IMR-90 (cell line): Measurements from ENCODE around the gene ITPKB. TPM values are rescaled to one million over a fixed set of nuclear protein-coding genes. Genes with fewer than 3 reads are reported as not detected.

Source experiments
- ATAC-seq: fragments of 200-7000 bp; cut with Tn5 transposase; 2 replicates; pipeline ENCODE4 v1.9.1; 2020; ENCODE audit warnings: low read depth, mild to moderate bottlenecking, moderate library complexity
- BruUV-seq: library from RNA; stranded (reverse); fragments of 400-500 nt; replicated peaks from 2 replicates; lab custom pipeline; 2021; lab: Mats Ljungman, UMichigan
- CTCF ChIA-PET: fragments of 300-600 bp; formaldehyde crosslinking; extraction: SDS; loops from one replicate; lab custom pipeline; 2021; ENCODE audit warnings: antibody characterized with exemption; lab: Yijun Ruan, JAX
- POLR2A ChIA-PET: fragments of 300-600 bp; sonication (Branson Sonifier 250); formaldehyde crosslinking; loops from one replicate; lab custom pipeline; 2022; ENCODE audit warnings: antibody characterized with exemption; ENCODE audit not compliant: unreplicated experiment; lab: Charles Lee
- DNase-seq: peaks from one replicate; pipeline ENCODE4 v3.0.0; 2013
- H2AFZ ChIP-seq: replicated peaks from 2 replicates; pipeline ENCODE3; 2013; ENCODE audit warnings: low read length, mild to moderate bottlenecking; ENCODE audit not compliant: poor library complexity
- H2AK5ac ChIP-seq: 2 replicates; pipeline ENCODE4 v1.6.1; 2013; ENCODE audit warnings: low read depth, low read length, inconsistent platforms
- H2AK9ac ChIP-seq: replicated peaks from 2 replicates; pipeline ENCODE3; 2013; ENCODE audit warnings: mild to moderate bottlenecking, low read depth, low read length, moderate library complexity; ENCODE audit not compliant: poor library complexity
- H2BK120ac ChIP-seq: 2 replicates; pipeline ENCODE4 v1.6.1; 2013; ENCODE audit warnings: low read depth, low read length, inconsistent platforms
- H2BK15ac ChIP-seq: 3 replicates; pipeline ENCODE4 v1.6.1; 2013; ENCODE audit warnings: low read depth, low read length, inconsistent platforms
- H2BK20ac ChIP-seq: 2 replicates; pipeline ENCODE4 v1.6.1; 2013; ENCODE audit warnings: low read depth, mild to moderate bottlenecking, inconsistent platforms, low read length, moderate library complexity
- H2BK5ac ChIP-seq: 2 replicates; pipeline ENCODE4 v1.6.1; 2013; ENCODE audit warnings: mild to moderate bottlenecking, low read depth, low read length, inconsistent platforms; ENCODE audit not compliant: poor library complexity, severe bottlenecking
- H3K14ac ChIP-seq: replicated peaks from 2 replicates; pipeline ENCODE4 v1.6.1; 2013; ENCODE audit warnings: low read depth, low read length, inconsistent platforms
- H3K18ac ChIP-seq: 2 replicates; pipeline ENCODE4 v1.6.1; 2013; ENCODE audit warnings: low read depth, low read length, control low read depth
- H3K23ac ChIP-seq: 2 replicates; pipeline ENCODE4 v1.6.1; 2013; ENCODE audit warnings: low read depth, low read length, inconsistent platforms
- H3K27ac ChIP-seq: 2 replicates; pipeline ENCODE4 v1.5.1; 2013; ENCODE audit warnings: mild to moderate bottlenecking, control low read depth, low read length; ENCODE audit not compliant: insufficient read depth
- H3K27me3 ChIP-seq: 2 replicates; pipeline ENCODE4 v1.6.1; 2013; ENCODE audit warnings: low read length; ENCODE audit not compliant: control insufficient read depth, insufficient read depth
- H3K36me3 ChIP-seq: 2 replicates; pipeline ENCODE4 v1.6.1; 2013; ENCODE audit warnings: low read length, mixed read lengths; ENCODE audit not compliant: control insufficient read depth, insufficient read depth
- H3K4ac ChIP-seq: 2 replicates; pipeline ENCODE4 v1.6.1; 2013; ENCODE audit warnings: low read depth, low read length, inconsistent platforms
- H3K4me1 ChIP-seq: 2 replicates; pipeline ENCODE4 v1.6.1; 2013; ENCODE audit warnings: low read length, mixed read lengths; ENCODE audit not compliant: control insufficient read depth, insufficient read depth
- H3K4me2 ChIP-seq: 2 replicates; pipeline ENCODE4 v1.6.1; 2013; ENCODE audit warnings: low read depth, mild to moderate bottlenecking, control low read depth, low read length, moderate library complexity
- H3K4me3 ChIP-seq: 2 replicates; pipeline ENCODE4 v1.5.1; 2013; ENCODE audit warnings: low read depth, mild to moderate bottlenecking, control low read depth, low read length, moderate library complexity; ENCODE audit not compliant: insufficient read depth
- H3K56ac ChIP-seq: 2 replicates; pipeline ENCODE4 v1.6.1; 2013; ENCODE audit warnings: low read length, inconsistent platforms; ENCODE audit not compliant: insufficient read depth; ENCODE audit errors: extremely low read depth
- H3K79me1 ChIP-seq, 2 experiments: 2 replicates each; pipeline ENCODE4 v1.6.1; 2013; ENCODE audit warnings: low read length in 2 of 2, inconsistent platforms in 1 of 2, low read depth in 1 of 2
- H3K9ac ChIP-seq: 2 replicates; pipeline ENCODE4 v1.6.1; 2013; ENCODE audit warnings: low read depth, low read length, control low read depth
- H3K9me1 ChIP-seq: 2 replicates; pipeline ENCODE4 v1.6.1; 2013; ENCODE audit warnings: low read length, inconsistent platforms; ENCODE audit not compliant: insufficient read depth
- H3K9me3 ChIP-seq: 2 replicates; pipeline ENCODE4 v1.6.1; 2013; ENCODE audit warnings: low read length; ENCODE audit not compliant: control insufficient read depth, insufficient read depth
- H4K20me1 ChIP-seq: 2 replicates; pipeline ENCODE4 v1.6.1; 2013; ENCODE audit warnings: low read length, inconsistent platforms; ENCODE audit not compliant: insufficient read depth
- H4K5ac ChIP-seq: 2 replicates; pipeline ENCODE4 v1.6.1; 2013; ENCODE audit warnings: mild to moderate bottlenecking, low read depth, low read length, control low read depth
- H4K8ac ChIP-seq, 2 experiments: 2 replicates each; pipeline ENCODE4 v1.6.1; 2013; ENCODE audit warnings: low read depth in 2 of 2, low read length in 2 of 2, control low read depth in 1 of 2, inconsistent platforms in 1 of 2
- H4K91ac ChIP-seq: 2 replicates; pipeline ENCODE4 v1.6.1; 2013; ENCODE audit warnings: low read depth, low read length, inconsistent platforms; ENCODE audit not compliant: insufficient read depth
- BHLHE40 ChIP-seq: fragments of 150-350 bp; IDR thresholded peaks from 2 replicates; pipeline ENCODE4 v1.6.1; 2016; ENCODE audit warnings: mild to moderate bottlenecking, low read depth, low read length
- CEBPB ChIP-seq: IDR thresholded peaks from 2 replicates; pipeline ENCODE4 v1.6.1; 2012; ENCODE audit warnings: low read depth, low read length, improper control_type of control experiment
- CHD1 ChIP-seq: IDR thresholded peaks from 2 replicates; pipeline ENCODE4 v1.6.1; 2012; ENCODE audit warnings: low read depth, low read length, improper control_type of control experiment
- FOS ChIP-seq: fragments of 150-350 bp; IDR thresholded peaks from 2 replicates; pipeline ENCODE4 v1.6.1; 2016; ENCODE audit warnings: low read depth, low read length
- MAFK ChIP-seq: IDR thresholded peaks from 2 replicates; pipeline ENCODE4 v1.6.1; 2012; ENCODE audit warnings: low read depth, low read length, improper control_type of control experiment
- MAZ ChIP-seq: IDR thresholded peaks from 2 replicates; pipeline ENCODE4 v1.6.1; 2012; ENCODE audit warnings: low read depth, mild to moderate bottlenecking, low read length, improper control_type of control experiment, moderate library complexity, borderline replicate concordance
- MXI1 ChIP-seq: IDR thresholded peaks from 2 replicates; pipeline ENCODE4 v1.6.1; 2012; ENCODE audit warnings: low read depth, mild to moderate bottlenecking, low read length, moderate library complexity, borderline replicate concordance
- NFE2L2 ChIP-seq: fragments of 150-350 bp; IDR thresholded peaks from 2 replicates; pipeline ENCODE4 v1.6.1; 2016; ENCODE audit warnings: low read depth, mild to moderate bottlenecking, low read length
- POLR2A ChIP-seq: IDR thresholded peaks from 2 replicates; pipeline ENCODE4 v1.6.1; 2012; ENCODE audit warnings: mild to moderate bottlenecking, low read depth, low read length
- RAD21 ChIP-seq: IDR thresholded peaks from 2 replicates; pipeline ENCODE4 v1.6.1; 2012; ENCODE audit warnings: low read length, improper control_type of control experiment
- RCOR1 ChIP-seq: IDR thresholded peaks from 2 replicates; pipeline ENCODE4 v1.6.1; 2012; ENCODE audit warnings: mild to moderate bottlenecking, low read length, improper control_type of control experiment; ENCODE audit not compliant: insufficient replicate concordance
- RFX5 ChIP-seq: IDR thresholded peaks from 2 replicates; pipeline ENCODE4 v1.8.0; 2012; ENCODE audit warnings: low read depth, mild to moderate bottlenecking, low read length, moderate library complexity
- SMC3 ChIP-seq: fragments of 150-350 bp; IDR thresholded peaks from 2 replicates; pipeline ENCODE4 v1.6.1; 2016; ENCODE audit warnings: low read depth, mild to moderate bottlenecking, antibody characterized with exemption, low read length, moderate library complexity
- WGBS, 2 experiments: methylation state at CpG; one replicate each; pipeline versions ENCODE4 v1.1.5 to v1.1.7; 2013; ENCODE audit warnings: missing lambda C conversion rate in 2 of 2; ENCODE audit not compliant: insufficient read length in 1 of 2; ENCODE audit errors: extremely low coverage in 2 of 2; 5-methylcytosine and 5-hydroxymethylcytosine counted together
- dilution Hi-C: fragments of 300-500 bp; cut with HindIII; formaldehyde crosslinking; loops from one replicate; pipeline ENCODE4 v1.14.3; 2018; ENCODE audit warnings: low sequenced_read_pairs; ENCODE audit not compliant: unreplicated experiment
- in situ Hi-C: fragments of 300-500 bp; cut with MboI; formaldehyde crosslinking; loops from 3 replicates; pipeline ENCODE4 v1.14.3; 2019; ENCODE audit warnings: low sequenced_read_pairs, inconsistent platforms, mixed read lengths
- intact Hi-C: fragments of 100-400 bp; cut with micrococcal nuclease; formaldehyde crosslinking; loops from 2 replicates; pipeline ENCODE4 v1.10.0; 2022
- polyA plus RNA-seq, 3 experiments: library from polyadenylated mRNA; depleted of rRNA; stranded (reverse); fragments of >200 nt; gene quantifications; 2 replicates each; pipeline ENCODE4 v1.2.3, GENCODE V29; 2012; ENCODE audit warnings: low replicate concordance in 1 of 3
- total RNA-seq: library from RNA; depleted of rRNA; stranded (reverse); fragments of >200 nt; gene quantifications from 2 replicates; pipeline ENCODE4 v1.2.3, GENCODE V29; 2012
- TF ChIP-seq, protein P1 (sequence below): fragments of 150-350 bp; IDR thresholded peaks from 2 replicates; pipeline ENCODE4 v1.6.1; 2016; ENCODE audit warnings: low read depth, mild to moderate bottlenecking, low read length, moderate library complexity, borderline replicate concordance
- TF ChIP-seq, protein P2 (sequence below): fragments of 150-350 bp; IDR thresholded peaks from 2 replicates; pipeline ENCODE4 v1.6.1; 2017; ENCODE audit warnings: mild to moderate bottlenecking, antibody characterized with exemption, low read length, low read depth
- TF ChIP-seq, protein P3 (sequence below): conservative IDR thresholded peaks from 2 replicates; pipeline ENCODE4 v1.5.1; 2012; ENCODE audit warnings: mild to moderate bottlenecking, low read depth, low read length, improper control_type of control experiment

The ITPKB gene
- total and polyA plus RNA-seq, 2 of the 4 experiments (the other 2 are of a cell fraction) = 0.72 to 1.4 TPM

DNA sequence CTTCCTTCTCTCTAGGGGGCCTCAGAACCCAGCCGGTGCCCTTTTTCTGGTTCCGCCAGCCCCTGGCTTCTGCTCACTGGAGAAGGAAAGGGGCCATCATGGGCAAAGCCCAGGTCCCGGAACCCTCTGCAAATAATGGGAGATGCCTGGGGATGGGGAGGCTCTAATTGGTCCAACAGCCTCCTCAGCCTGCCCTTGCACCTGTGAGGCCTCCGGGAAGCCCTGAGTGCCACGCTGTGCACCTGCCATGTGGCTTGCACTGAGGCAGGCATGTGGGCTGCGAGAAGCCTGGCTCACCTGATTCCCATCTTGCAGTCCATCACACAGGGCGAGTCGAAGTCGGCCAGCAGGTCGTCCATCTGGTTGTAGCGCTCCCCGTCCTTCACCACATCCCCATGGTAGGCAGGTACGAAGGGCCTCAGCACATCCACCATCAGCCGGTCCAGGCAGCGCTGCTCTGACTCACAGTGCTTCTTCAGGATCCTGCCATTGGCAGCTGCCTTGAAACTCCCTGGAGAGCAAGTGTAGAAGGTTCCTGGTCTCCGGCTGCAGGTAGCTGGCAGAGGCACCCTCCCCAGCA lies 92.1 kb downstream of the ITPKB start:
- DNase-seq = no peak
- Histone ChIP-seq H3K36me3 (peaks cover 7% of the 10 kb centered on the region), H4K91ac (no peak overlapping the region), H4K8ac (no peak overlapping the region), H2BK15ac (no peak overlapping the region), H3K4me3 (no peak overlapping the region), H3K14ac (no peak overlapping the region), H2BK120ac (no peak overlapping the region), H3K9ac (no peak overlapping the region), H3K4me2 (no peak overlapping the region), H3K9me1 (peaks cover 9% of the 10 kb centered on the region), H4K20me1 (no peaks in the 10 kb centered on the region), H3K9me3 (no peaks in the 10 kb centered on the region), H3K27me3 (no peaks in the 10 kb centered on the region), H3K18ac (no peak overlapping the region), H3K4me1 (peaks cover 22% of the 10 kb centered on the region), H3K23ac (no peak overlapping the region), H2AK5ac (no peak overlapping the region), H4K5ac (no peak overlapping the region), H3K4ac (no peak overlapping the region), H3K79me1 (no peaks in the 10 kb centered on the region), H2AFZ (no peak overlapping the region), H3K27ac (no peak overlapping the region), H2AK9ac (no peak overlapping the region), H2BK5ac (no peak overlapping the region), H3K56ac (no peak overlapping the region), H2BK20ac (no peak overlapping the region)
- no peak for ATAC-seq
- no peak for TF ChIP-seq MXI1
- TF ChIP-seq, protein P1, sequence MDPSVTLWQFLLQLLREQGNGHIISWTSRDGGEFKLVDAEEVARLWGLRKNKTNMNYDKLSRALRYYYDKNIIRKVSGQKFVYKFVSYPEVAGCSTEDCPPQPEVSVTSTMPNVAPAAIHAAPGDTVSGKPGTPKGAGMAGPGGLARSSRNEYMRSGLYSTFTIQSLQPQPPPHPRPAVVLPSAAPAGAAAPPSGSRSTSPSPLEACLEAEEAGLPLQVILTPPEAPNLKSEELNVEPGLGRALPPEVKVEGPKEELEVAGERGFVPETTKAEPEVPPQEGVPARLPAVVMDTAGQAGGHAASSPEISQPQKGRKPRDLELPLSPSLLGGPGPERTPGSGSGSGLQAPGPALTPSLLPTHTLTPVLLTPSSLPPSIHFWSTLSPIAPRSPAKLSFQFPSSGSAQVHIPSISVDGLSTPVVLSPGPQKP = no peak
- no peak for TF ChIP-seq NFE2L2
- TF ChIP-seq RFX5 = no peak
- no peak for TF ChIP-seq CEBPB
- TF ChIP-seq, protein P2, sequence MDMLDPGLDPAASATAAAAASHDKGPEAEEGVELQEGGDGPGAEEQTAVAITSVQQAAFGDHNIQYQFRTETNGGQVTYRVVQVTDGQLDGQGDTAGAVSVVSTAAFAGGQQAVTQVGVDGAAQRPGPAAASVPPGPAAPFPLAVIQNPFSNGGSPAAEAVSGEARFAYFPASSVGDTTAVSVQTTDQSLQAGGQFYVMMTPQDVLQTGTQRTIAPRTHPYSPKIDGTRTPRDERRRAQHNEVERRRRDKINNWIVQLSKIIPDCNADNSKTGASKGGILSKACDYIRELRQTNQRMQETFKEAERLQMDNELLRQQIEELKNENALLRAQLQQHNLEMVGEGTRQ = no peak
- no peak for TF ChIP-seq CHD1
- TF ChIP-seq MAFK = no peak
- TF ChIP-seq MAZ = no peak
- TF ChIP-seq SMC3 = no peak
- no peak for TF ChIP-seq BHLHE40
- no peak for TF ChIP-seq RAD21
- no peak for TF ChIP-seq FOS
- no peak for TF ChIP-seq POLR2A
- TF ChIP-seq, protein P3, sequence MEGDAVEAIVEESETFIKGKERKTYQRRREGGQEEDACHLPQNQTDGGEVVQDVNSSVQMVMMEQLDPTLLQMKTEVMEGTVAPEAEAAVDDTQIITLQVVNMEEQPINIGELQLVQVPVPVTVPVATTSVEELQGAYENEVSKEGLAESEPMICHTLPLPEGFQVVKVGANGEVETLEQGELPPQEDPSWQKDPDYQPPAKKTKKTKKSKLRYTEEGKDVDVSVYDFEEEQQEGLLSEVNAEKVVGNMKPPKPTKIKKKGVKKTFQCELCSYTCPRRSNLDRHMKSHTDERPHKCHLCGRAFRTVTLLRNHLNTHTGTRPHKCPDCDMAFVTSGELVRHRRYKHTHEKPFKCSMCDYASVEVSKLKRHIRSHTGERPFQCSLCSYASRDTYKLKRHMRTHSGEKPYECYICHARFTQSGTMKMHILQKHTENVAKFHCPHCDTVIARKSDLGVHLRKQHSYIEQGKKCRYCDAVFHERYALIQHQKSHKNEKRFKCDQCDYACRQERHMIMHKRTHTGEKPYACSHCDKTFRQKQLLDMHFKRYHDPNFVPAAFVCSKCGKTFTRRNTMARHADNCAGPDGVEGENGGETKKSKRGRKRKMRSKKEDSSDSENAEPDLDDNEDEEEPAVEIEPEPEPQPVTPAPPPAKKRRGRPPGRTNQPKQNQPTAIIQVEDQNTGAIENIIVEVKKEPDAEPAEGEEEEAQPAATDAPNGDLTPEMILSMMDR = no peak
- no peak for TF ChIP-seq RCOR1
- POLR2A ChIA-PET = no interaction called here
- in situ Hi-C loops (no loop called here), intact Hi-C loops (no loop called here), dilution Hi-C loops (no loop called here)
- 92% methylated on average over 13 of the region's 16 CpGs; no CpG with 5 or more reads in 1 of the 2 experiments for WGBS, 2 experiments
- no TSS peak for BruUV-seq
- CTCF ChIA-PET = no interaction called here
